ENCODE data around the gene CKAP4. TPM values are rescaled to one million over a fixed set of nuclear protein-coding genes. Genes with fewer than 3 reads are reported as not detected.

CKAP4 gene
- polyA plus RNA-seq, 4 donors: 101 to 141 (median 112) TPM

GRCh38 chr12:106245767-106246166 is 2.1 kb downstream of the CKAP4 start:
- no peak for DNase-seq (ENCODE audit: low read depth in 4 of 4, low spot score in 2 of 4)

- no peak for DNase-seq (ENCODE audit: low read depth in 4 of 4, low spot score in 2 of 4)
Observed at GRCh38 chr12:106243620-106244019, 4.2 kb downstream of the CKAP4 start.

- no peak for DNase-seq (ENCODE audit: low read depth in 4 of 4, low spot score in 2 of 4)
Observed at GRCh38 chr12:106240821-106241220, 7.0 kb downstream of the CKAP4 start.

GRCh38 chr12:106239951-106240335 is 7.9 kb downstream of the CKAP4 start:
- no peak for DNase-seq (ENCODE audit: low read depth in 4 of 4, low spot score in 2 of 4)

- no peak for DNase-seq (ENCODE audit: low read depth in 4 of 4, low spot score in 2 of 4)
Observed at GRCh38 chr12:106239241-106239950, 8.4 kb downstream of the CKAP4 start.

- DNase-seq (ENCODE audit: low read depth in 4 of 4, low spot score in 2 of 4): no peak
Observed at GRCh38 chr12:106238146-106238545, 9.7 kb downstream of the CKAP4 start.

- DNase-seq (ENCODE audit: low read depth in 4 of 4, low spot score in 2 of 4): no peak
Observed at GRCh38 chr12:106235770-106236169, 12.1 kb downstream of the CKAP4 start.

- DNase-seq (ENCODE audit: low read depth in 4 of 4, low spot score in 2 of 4): no peak
Observed at GRCh38 chr12:106234449-106234848, 13.4 kb downstream of the CKAP4 start.

GRCh38 chr12:106233011-106233410 is 14.8 kb downstream of the CKAP4 start:
- DNase-seq (ENCODE audit: low read depth in 4 of 4, low spot score in 2 of 4): no peak

GRCh38 chr12:106229036-106229591 is 18.7 kb downstream of the CKAP4 start:
- no peak for DNase-seq (ENCODE audit: low read depth in 4 of 4, low spot score in 2 of 4)

GRCh38 chr12:106228320-106228710 is 19.5 kb downstream of the CKAP4 start:
- DNase-seq (ENCODE audit: low read depth in 4 of 4, low spot score in 2 of 4): no peak

GRCh38 chr12:106227641-106228319 is 20.0 kb downstream of the CKAP4 start:
- no peak for DNase-seq (ENCODE audit: low read depth in 4 of 4, low spot score in 2 of 4)

GRCh38 chr12:106226884-106227640 is 20.8 kb downstream of the CKAP4 start:
- DNase-seq (ENCODE audit: low read depth in 4 of 4, low spot score in 2 of 4): peak in 1 of 4 donors; percentile 55

- no peak for DNase-seq (ENCODE audit: low read depth in 4 of 4, low spot score in 2 of 4)
Observed at GRCh38 chr12:106224355-106224706, 23.5 kb downstream of the CKAP4 start.

- no peak for DNase-seq (ENCODE audit: low read depth in 4 of 4, low spot score in 2 of 4)
Observed at GRCh38 chr12:106223485-106224354, 24.1 kb downstream of the CKAP4 start.

GRCh38 chr12:106220536-106220935 is 27.3 kb downstream of the CKAP4 start:
- DNase-seq (ENCODE audit: low read depth in 4 of 4, low spot score in 2 of 4): no peak

- DNase-seq (ENCODE audit: low read depth in 4 of 4, low spot score in 2 of 4): no peak
Observed at GRCh38 chr12:106219043-106219442, 28.8 kb downstream of the CKAP4 start.

GRCh38 chr12:106217706-106218105 is 30.1 kb downstream of the CKAP4 start:
- no peak for DNase-seq (ENCODE audit: low read depth in 4 of 4, low spot score in 2 of 4)

- no peak for DNase-seq (ENCODE audit: low read depth in 4 of 4, low spot score in 2 of 4)
Observed at GRCh38 chr12:106214571-106214970, 33.2 kb downstream of the CKAP4 start.

GRCh38 chr12:106213662-106214061 is 34.2 kb downstream of the CKAP4 start:
- DNase-seq (ENCODE audit: low read depth in 4 of 4, low spot score in 2 of 4): no peak

All from left renal cortex interstitium (tissue), 4 donors.